ENCODE data around the gene SLC7A7.
"Not testable (repeated sequence)": the region's sequence is repeated elsewhere in the genome, so short reads cannot be mapped to it uniquely, and the experiment has no call there.

The SLC7A7 gene

GRCh38 chr14:22786685-22787084 lies 28.6 kb downstream of the SLC7A7 start:
- no peak for DNase-seq

- DNase-seq = no peak
These were observed 33.8 kb downstream of the SLC7A7 start for GRCh38 chr14:22781301-22781991.

DNA sequence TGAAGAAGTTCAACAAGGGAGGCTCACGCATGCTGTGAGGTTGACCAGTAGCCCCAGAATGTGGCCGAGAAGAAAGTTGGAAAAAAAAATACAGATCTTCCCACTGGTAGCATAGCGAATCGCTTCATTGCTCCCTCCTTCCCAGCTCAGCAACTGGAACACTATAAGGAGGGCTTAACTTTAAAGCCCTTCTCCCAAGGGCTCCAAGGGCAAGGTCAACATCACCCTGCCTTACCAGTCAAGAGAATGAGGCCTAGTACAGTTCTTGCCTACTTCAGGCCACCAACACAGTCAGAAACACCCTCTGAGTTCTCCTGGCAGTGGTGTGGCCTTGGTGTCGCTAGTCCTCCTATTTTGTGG lies 34.3 kb downstream of the SLC7A7 start:
- DNase-seq = no peak

DNA sequence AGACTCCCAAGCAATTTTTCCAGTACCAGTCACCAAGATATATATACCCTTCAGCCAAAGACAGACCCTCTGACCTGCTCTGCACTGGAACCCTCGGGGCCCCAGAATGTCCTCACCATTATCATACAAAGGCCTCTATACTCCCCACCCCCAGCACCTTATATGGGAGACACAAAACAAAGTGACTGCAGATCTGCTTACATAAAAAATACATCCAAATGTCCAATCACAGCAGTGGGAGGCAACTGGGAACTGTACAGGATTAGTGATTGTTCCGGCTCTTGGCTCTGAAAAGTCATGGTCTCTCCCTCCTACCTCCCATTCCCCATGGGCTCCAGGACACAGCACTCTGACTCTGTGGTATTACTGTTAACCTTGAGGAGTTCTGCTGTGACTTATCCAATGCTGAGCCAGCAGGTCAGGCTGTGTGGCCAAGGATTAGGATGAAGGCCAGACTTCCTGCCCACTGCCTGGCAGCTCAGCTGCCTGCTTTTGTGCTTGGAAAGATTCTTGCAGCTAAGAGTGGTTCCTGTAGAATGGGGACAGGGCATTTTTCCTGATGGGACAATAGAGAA lies 35.0 kb downstream of the SLC7A7 start:
- no peak for DNase-seq

DNA sequence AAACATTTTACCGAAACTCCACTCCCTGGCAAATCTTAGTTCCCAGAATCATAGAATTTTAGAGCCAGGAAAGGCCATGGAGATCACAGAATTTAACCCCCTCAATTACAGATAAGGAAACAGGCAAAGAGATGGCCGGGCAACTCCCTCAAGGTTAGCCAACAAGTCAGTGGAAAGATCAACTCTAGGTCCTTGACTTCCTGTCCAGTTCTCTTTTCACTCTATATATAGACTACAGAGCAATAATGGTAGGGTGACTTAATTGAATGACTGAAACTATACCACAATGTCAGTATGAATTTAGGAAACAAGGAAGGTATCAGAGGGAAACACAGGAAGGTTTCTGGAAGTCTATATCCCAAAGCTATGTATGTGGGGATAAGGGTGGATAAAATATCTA lies 37.2 kb downstream of the SLC7A7 start:
- no peak for DNase-seq

- DNase-seq = not testable (repeated sequence)
These were observed 38.4 kb downstream of the SLC7A7 start for GRCh38 chr14:22776849-22777248.

GRCh38 chr14:22776215-22776614 lies 39.0 kb downstream of the SLC7A7 start:
- no peak for DNase-seq

GRCh38 chr14:22774011-22774706 lies 41.1 kb downstream of the SLC7A7 start:
- no peak for DNase-seq

DNA sequence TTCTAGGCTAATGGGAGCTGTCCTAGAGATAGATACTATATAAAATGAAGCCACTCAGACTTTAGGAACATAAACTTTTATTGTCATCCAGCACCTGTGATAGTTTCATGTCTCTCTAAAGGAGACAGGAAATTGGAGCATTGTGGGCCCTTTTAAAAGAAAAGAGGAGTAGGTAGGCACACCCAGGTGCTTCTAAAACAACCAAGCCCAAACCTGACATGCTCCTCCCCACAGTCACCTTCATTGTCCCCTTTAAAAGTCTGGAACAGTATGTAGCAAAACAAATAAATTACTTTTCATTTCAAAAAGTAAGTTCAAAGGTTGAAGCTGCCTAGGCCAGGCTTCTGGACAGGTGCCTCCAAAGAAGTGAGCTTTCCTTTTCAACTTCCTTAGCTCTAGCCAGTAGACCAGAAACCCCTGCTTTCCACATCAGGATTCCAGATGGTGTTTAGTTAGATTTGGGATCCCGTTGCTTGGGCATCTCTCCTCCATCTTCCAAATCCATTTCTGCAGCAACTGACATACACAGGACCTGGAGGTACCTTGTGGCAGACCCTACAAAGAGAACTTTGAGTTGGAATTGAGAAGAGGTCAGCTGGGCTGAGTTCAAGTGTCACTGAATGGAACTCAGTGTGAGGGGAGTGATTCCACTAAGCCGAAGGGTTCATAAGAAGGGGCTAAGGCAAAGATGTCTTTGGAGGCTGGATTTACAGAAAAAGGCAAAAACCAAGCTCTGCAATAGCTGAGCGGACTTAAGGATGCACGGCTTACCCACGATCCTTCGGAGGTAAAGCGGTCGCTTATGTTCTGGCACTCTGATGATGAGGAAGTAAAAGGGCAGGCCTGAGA lies 41.8 kb downstream of the SLC7A7 start:
- DNase-seq = no peak

DNA sequence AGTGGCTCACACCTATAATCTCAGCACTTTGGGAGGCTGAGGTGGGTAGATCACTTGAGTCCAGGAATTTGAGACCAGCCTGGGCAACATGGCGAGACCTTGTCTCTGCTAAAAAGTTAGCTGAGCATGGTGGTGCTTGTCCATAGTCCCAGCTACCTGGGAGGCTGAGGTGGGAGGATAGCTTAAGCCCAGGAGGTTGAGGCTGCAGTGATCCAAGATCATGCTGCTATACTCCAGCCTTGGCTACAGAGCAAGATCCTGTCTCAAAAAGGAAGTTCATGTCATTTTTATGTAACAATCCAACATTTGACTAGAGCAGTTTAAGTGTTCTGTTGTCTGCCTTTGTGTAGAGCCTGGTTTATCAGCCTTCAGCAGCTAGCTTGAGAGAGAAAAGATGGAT lies 42.5 kb downstream of the SLC7A7 start:
- no peak for DNase-seq

GRCh38 chr14:22770481-22771187 lies 44.6 kb downstream of the SLC7A7 start:
- no peak for DNase-seq

- no peak for DNase-seq
These were observed 45.9 kb downstream of the SLC7A7 start for GRCh38 chr14:22769369-22769768.

DNA sequence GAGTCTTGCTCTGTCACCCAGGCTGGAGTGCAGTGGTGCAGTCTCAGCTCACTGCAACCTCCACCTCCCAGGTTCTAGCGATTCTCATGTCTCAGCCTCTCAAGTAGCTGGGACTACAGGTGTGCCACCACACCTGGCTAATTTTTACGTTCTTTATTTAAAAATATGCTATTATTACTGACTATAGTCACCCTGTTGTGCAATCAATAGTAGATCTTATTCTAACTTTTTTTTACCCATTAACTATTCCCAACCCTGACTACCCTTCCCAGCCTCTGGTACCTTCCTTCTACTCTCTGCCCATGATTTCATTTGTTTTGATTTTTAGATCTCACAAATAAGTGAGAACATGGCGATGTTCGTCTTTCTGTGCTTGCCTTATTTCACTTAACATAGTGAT lies 46.3 kb downstream of the SLC7A7 start:
- DNase-seq = no peak

- DNase-seq = no peak
These were observed 48.0 kb downstream of the SLC7A7 start for GRCh38 chr14:22767323-22767589.

- peak; percentile 97 for DNase-seq
These were observed 48.5 kb downstream of the SLC7A7 start, which contains the start of gene OXA1L for GRCh38 chr14:22766457-22767322. TSS of gene OXA1L (plus strand) at chr14:22766688. CDS start at chr14:22766702, 14 bp downstream.

- DNase-seq = no peak
These were observed 50.9 kb downstream of the SLC7A7 start for GRCh38 chr14:22764382-22764781.

DNA sequence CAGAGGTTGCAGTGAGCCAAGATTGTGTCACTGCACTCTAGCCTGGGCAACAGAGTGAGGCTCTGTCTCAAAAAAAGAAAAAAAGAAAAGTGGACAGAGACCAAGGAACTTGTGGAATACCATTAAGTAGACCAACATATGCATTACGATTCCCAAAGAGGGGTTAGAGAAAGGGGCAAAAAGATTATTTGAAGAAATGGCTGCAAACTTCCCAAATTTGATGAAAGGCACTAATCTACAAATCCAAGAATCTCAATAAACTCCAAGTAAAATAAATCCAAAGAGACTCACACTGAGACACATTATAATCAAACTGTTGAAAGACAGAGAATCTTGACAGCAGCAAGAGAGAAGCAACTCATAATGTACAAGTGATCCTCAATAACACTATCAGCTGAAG lies 53.5 kb downstream of the SLC7A7 start:
- DNase-seq = no peak

DNA sequence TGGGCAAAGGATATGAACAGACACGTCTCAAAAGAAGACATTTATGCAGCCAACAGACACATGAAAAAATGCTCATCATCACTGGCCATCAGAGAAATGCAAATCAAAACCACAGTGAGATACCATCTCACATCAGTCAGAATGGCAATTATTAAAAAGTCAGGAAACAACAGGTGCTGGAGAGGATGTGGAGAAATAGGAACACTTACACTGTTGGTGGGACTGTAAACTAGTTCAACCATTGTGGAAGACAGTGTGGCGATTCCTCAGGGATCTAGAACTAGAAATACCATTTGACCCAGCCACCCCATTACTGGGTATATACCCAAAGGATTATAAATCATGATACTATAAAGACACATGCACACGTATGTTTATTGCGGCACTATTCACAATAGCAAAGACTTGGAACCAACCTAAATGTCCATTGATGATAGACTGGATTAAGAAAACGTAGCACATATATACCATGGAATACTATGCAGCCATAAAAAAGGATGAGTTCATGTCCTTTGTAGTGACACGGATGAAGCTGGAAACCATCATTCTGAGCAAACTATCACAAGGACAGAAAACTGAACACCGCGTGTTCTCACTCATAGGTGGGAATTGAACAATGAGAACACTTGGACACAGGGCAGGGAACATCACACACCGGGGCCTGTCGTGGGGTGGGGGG lies 57.1 kb downstream of the SLC7A7 start:
- DNase-seq = not testable (repeated sequence)

DNA sequence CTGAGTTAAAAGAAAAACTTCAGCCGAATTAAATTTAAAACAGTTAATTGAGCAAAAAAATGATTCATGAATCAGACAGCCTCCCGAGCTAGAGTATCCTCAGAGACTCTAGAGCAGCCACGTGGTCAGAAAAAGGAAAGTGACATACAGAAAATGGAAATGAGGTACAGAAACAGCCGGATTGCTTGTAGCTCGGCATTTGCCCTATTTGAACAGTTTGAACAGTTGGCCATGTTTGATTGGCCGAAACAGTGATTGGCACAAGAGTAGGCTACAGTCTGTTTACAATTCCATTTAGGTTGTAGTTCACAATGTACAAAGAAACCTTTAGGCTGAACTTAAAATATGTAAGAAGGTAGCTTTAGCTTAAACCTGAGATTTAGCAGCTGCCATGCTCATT lies 61.6 kb downstream of the SLC7A7 start:
- no peak for DNase-seq

- no peak for DNase-seq
These were observed 62.8 kb downstream of the SLC7A7 start for GRCh38 chr14:22752422-22752821.

DNA sequence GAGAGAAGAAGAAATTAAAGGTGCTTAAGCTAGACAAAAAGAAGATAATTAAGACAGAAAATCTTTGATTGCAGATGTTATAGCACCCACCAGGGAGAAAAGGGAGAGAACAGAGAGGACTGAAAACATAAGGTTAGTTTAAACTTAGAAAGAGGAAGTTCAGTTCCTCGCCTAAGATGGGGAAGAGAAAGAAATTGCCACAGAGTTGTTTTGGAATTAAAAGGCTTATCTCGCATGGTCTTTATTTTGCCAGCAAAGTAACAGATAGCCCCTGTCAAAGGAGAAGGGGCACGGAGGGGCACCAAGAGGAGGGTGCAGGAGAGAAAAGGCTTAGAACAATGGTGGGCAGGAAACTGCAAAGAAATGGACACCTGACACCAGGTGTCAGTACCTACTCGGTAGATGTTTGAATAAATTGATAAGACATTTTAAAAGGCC lies 66.6 kb downstream of the SLC7A7 start:
- DNase-seq = no peak
